ENCODE data around the gene PLCH1. TPM values are rescaled to one million over a fixed set of nuclear protein-coding genes. Genes with fewer than 3 reads are reported as not detected.

PLCH1 gene
- polyA plus RNA-seq, 1 experiment: 0.04 TPM

DNA sequence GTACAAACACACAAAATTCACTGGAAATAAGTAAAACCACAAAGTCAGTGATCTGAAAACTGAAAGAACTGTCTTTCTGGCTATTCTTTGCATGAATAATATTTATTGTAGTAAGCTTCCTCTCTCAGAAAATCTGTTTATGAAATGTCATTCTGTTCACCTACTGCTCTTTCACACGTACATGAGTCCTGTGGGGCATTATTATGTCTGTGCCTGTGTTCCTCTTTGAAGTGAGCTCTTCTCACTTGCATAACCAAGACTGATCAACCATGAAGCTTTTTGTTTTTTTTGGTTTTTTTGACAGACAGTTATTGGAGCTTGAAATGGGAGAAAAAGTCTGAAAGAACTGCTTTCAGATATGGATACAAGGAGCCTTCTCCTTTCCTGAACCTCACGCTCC is 195.8 kb downstream of the PLCH1 start:
- Histone ChIP-seq H3K9me3 (ENCODE audit: control insufficient read depth, insufficient read depth, low read length) (no peaks in the 10 kb centered on the region), H3K27me3 (ENCODE audit: control insufficient read depth, insufficient read depth, low read length) (no peaks in the 10 kb centered on the region), H3K4me3 (ENCODE audit: low read depth, low read length) (no peak overlapping the region), H3K27ac (ENCODE audit: low read depth, low read length) (no peak overlapping the region)
- POLR2A ChIA-PET: no interaction called here
- CTCF ChIA-PET: interaction anchor here (0.6 kb wide), 1 partner anchor 10 kb away, joined by 4 read pairs; no protein-coding TSS in a partner anchor
- DNase-seq (ENCODE audit: low read depth, low spot score): no peak
- TF ChIP-seq, protein P1, sequence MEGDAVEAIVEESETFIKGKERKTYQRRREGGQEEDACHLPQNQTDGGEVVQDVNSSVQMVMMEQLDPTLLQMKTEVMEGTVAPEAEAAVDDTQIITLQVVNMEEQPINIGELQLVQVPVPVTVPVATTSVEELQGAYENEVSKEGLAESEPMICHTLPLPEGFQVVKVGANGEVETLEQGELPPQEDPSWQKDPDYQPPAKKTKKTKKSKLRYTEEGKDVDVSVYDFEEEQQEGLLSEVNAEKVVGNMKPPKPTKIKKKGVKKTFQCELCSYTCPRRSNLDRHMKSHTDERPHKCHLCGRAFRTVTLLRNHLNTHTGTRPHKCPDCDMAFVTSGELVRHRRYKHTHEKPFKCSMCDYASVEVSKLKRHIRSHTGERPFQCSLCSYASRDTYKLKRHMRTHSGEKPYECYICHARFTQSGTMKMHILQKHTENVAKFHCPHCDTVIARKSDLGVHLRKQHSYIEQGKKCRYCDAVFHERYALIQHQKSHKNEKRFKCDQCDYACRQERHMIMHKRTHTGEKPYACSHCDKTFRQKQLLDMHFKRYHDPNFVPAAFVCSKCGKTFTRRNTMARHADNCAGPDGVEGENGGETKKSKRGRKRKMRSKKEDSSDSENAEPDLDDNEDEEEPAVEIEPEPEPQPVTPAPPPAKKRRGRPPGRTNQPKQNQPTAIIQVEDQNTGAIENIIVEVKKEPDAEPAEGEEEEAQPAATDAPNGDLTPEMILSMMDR (IDR thresholded peaks at IDR 0.05; ENCODE audit: low read depth, low read length): no peak

DNA sequence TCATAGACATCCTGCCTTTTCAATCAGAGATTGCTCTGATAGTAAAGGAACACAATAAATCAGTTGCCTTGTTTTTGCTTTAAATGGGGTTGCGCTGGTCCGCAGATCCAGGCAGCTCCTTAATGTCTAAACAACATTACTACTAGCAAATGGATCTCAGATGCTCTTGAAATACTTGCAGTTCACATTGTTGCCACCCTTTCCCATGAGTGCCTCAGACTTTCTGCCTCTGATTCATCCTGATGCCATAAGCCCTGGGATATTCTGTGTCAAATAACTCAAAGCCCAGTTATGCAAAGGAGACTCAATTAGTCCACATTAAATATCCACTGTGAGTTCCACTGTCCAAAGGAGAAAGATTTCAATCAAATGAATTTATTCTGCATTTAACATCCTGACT is 196.7 kb downstream of the PLCH1 start:
- TF ChIP-seq, protein P1 (IDR thresholded peaks at IDR 0.05; ENCODE audit: low read depth, low read length): no peak
- no peak overlapping the region for H3K4me3 ChIP-seq (ENCODE audit: low read depth, low read length)
- H3K9me3 ChIP-seq (ENCODE audit: control insufficient read depth, insufficient read depth, low read length): no peaks in the 10 kb centered on the region
- DNase-seq (ENCODE audit: low read depth, low spot score): no peak
- CTCF ChIA-PET: no interaction called here
- no peaks in the 10 kb centered on the region for H3K27me3 ChIP-seq (ENCODE audit: control insufficient read depth, insufficient read depth, low read length)
- POLR2A ChIA-PET: no interaction called here
- H3K27ac ChIP-seq (ENCODE audit: low read depth, low read length): no peak overlapping the region

DNA sequence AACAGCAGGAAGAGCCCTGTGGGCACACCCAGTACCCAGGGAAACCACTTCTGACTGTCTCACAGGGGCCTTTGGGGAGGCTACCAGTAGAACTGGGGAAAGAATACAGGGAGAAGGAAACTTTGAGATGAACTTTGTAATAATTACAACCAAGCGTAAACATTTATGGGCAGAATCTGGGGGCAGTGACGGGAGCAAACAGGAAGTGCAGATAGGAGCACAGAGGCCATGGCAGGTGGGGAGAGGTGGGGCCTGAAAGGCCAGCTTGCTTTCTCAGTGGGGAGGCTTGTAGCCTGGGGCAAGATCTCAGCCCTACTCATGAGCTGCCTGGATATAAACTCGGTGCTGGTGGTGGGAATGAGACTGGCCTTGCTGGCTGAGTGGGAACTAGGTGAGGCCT is 209.8 kb downstream of the PLCH1 start:
- no peak overlapping the region for H3K27ac ChIP-seq (ENCODE audit: low read depth, low read length)
- H3K9me3 ChIP-seq (ENCODE audit: control insufficient read depth, insufficient read depth, low read length): peaks cover 10% of the 10 kb centered on the region; the same call in 1 of the 2 replicates
- no peak overlapping the region for H3K4me3 ChIP-seq (ENCODE audit: low read depth, low read length)
- H3K27me3 ChIP-seq (ENCODE audit: control insufficient read depth, insufficient read depth, low read length): no peaks in the 10 kb centered on the region
- DNase-seq (ENCODE audit: low read depth, low spot score): no peak
- POLR2A ChIA-PET: no interaction called here
- TF ChIP-seq, protein P1 (IDR thresholded peaks at IDR 0.05; ENCODE audit: low read depth, low read length): no peak
- CTCF ChIA-PET: no interaction called here

DNA sequence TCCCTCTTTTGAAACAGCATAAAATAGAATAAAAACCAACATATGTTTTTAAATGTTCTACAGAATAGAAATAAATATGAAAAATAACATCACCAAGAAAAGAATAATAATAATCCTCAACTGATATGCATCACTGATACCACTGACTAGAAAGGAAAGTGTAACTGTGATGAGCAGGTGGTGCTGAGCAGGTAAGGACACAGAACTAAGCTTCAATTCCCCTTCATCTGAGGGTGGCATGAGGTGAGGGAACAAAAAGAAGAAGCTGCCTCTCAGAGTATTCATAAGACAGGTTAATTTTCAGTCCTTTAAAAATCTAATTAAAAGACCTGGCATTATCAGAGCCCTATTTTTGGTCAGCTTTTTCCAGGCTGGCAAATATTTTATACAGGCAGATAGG is 216.3 kb downstream of the PLCH1 start:
- no peaks in the 10 kb centered on the region for H3K27me3 ChIP-seq (ENCODE audit: control insufficient read depth, insufficient read depth, low read length)
- no peak for DNase-seq (ENCODE audit: low read depth, low spot score)
- CTCF ChIA-PET: no interaction called here
- H3K27ac ChIP-seq (ENCODE audit: low read depth, low read length): no peak overlapping the region
- H3K9me3 ChIP-seq (ENCODE audit: control insufficient read depth, insufficient read depth, low read length): no peaks in the 10 kb centered on the region; the same call in 1 of the 2 replicates
- TF ChIP-seq, protein P1 (IDR thresholded peaks at IDR 0.05; ENCODE audit: low read depth, low read length): no peak
- H3K4me3 ChIP-seq (ENCODE audit: low read depth, low read length): no peak overlapping the region
- POLR2A ChIA-PET: no interaction called here

DNA sequence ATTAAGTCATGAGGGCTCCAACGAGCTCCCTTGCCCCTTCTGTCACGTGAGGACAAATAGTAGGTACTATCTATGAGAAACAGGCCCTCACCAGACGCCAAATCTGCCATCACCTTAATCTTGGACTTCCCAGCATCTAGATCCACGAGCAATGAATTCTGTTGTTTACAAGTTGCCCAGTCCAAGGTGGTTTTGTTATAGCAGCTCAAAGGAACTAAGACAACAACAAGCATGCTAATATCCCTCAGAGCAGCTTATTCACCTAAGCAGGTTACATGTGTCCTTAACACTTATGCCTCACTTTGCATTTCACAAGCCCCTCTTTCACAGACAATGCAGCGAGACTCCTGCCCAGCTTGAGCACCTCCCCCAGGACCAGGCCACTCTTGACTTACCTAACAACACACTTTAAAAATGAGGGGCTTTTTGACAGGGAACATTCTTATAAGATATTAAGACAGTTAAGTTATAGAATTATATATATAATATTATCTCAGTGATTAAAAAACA is 219.5 kb downstream of the PLCH1 start:
- Histone ChIP-seq H3K9me3 (ENCODE audit: control insufficient read depth, insufficient read depth, low read length) (no peaks in the 10 kb centered on the region; the same call in 1 of the 2 replicates), H3K4me3 (ENCODE audit: low read depth, low read length) (no peak overlapping the region), H3K27me3 (ENCODE audit: control insufficient read depth, insufficient read depth, low read length) (no peaks in the 10 kb centered on the region), H3K27ac (ENCODE audit: low read depth, low read length) (no peak overlapping the region)
- TF ChIP-seq, protein P1 (IDR thresholded peaks at IDR 0.05; ENCODE audit: low read depth, low read length): no peak
- ChIA-PET POLR2A (no interaction called here), CTCF (no interaction called here)
- DNase-seq (ENCODE audit: low read depth, low spot score): no peak
